ENCODE results near the gene C1orf87.

The C1orf87 gene

GRCh38 chr1:59945790-59946189 is 127.8 kb downstream of the C1orf87 start:
- no peak for DNase-seq

Data from CD4-positive, alpha-beta T cell treated with Interleukin-10 for 1 hour (primary cell).